Neutrophil (primary cell): ENCODE results near the gene BTRC.

Experiments
- H3K27ac ChIP-seq: fragments of 200-600 bp; sonication (generic); 2 replicates; pipeline ENCODE4 v1.5.1; 2016; ENCODE audit warnings: mild to moderate bottlenecking, moderate library complexity
- H3K27me3 ChIP-seq: fragments of 200-600 bp; sonication (generic); 2 replicates; pipeline ENCODE4 v1.6.0; 2016; ENCODE audit warnings: mild to moderate bottlenecking
- H3K36me3 ChIP-seq: fragments of 200-600 bp; sonication (generic); 2 replicates; pipeline ENCODE4 v1.5.1; 2017
- H3K4me1 ChIP-seq, 2 experiments: fragments of 200-600 bp in 1 of 2; sonication (generic) in 1 of 2; 1 replicate in 1 of 2; 2 replicates in 1 of 2; pipeline versions ENCODE4 v1.5.1 to v1.6.1; 2013 to 2016; ENCODE audit warnings: low read depth in 1 of 2, low read length in 1 of 2, mild to moderate bottlenecking in 1 of 2, moderate library complexity in 1 of 2; ENCODE audit not compliant: control insufficient read depth in 1 of 2, insufficient read depth in 1 of 2
- H3K4me3 ChIP-seq, 2 experiments: fragments of 200-600 bp in 1 of 2; sonication (generic) in 1 of 2; 1 replicate in 1 of 2; 2 replicates in 1 of 2; pipeline ENCODE4 v1.5.1; 2013 to 2016; ENCODE audit warnings: low read depth in 1 of 2, low read length in 1 of 2, mild to moderate bottlenecking in 1 of 2, moderate library complexity in 1 of 2
- H3K9me3 ChIP-seq: fragments of 200-600 bp; sonication (generic); 2 replicates; pipeline ENCODE4 v1.5.1; 2016
- CTCF ChIP-seq: fragments of 200-600 bp; sonication (generic); IDR thresholded peaks from 2 replicates; pipeline ENCODE4 v1.5.1; 2016; ENCODE audit warnings: antibody characterized with exemption

The BTRC gene

GRCh38 chr10:101389986-101390531 is 36.1 kb downstream of the BTRC start:
- no peak overlapping the region for H3K4me3 ChIP-seq
- no peak overlapping the region for H3K27ac ChIP-seq
- H3K27me3 ChIP-seq: no peaks in the 10 kb centered on the region
- H3K4me1 ChIP-seq: no peaks in the 10 kb centered on the region
- H3K9me3 ChIP-seq: no peaks in the 10 kb centered on the region
- no peaks in the 10 kb centered on the region for H3K36me3 ChIP-seq
- TF ChIP-seq CTCF: no peak

GRCh38 chr10:101393378-101393777 is 39.4 kb downstream of the BTRC start:
- Histone ChIP-seq H3K36me3 (no peaks in the 10 kb centered on the region), H3K4me1 (no peaks in the 10 kb centered on the region), H3K27me3 (no peaks in the 10 kb centered on the region), H3K27ac (no peak overlapping the region), H3K4me3 (no peak overlapping the region), H3K9me3 (no peaks in the 10 kb centered on the region)
- TF ChIP-seq CTCF: no peak

- Histone ChIP-seq H3K36me3 (no peaks in the 10 kb centered on the region), H3K9me3 (no peaks in the 10 kb centered on the region), H3K4me3 (no peak overlapping the region), H3K27me3 (no peaks in the 10 kb centered on the region), H3K4me1 (no peaks in the 10 kb centered on the region), H3K27ac (no peak overlapping the region)
- no peak for TF ChIP-seq CTCF
Measured at GRCh38 chr10:101394524-101395133, 40.7 kb downstream of the BTRC start.

- Histone ChIP-seq H3K4me3 (no peak overlapping the region), H3K4me1 (no peaks in the 10 kb centered on the region), H3K27ac (no peak overlapping the region), H3K27me3 (no peaks in the 10 kb centered on the region), H3K9me3 (no peaks in the 10 kb centered on the region), H3K36me3 (no peaks in the 10 kb centered on the region)
- no peak for TF ChIP-seq CTCF
Measured at GRCh38 chr10:101397140-101397539, 43.2 kb downstream of the BTRC start.

GRCh38 chr10:101400585-101400984 is 46.6 kb downstream of the BTRC start:
- no peak overlapping the region for H3K27ac ChIP-seq
- no peak for TF ChIP-seq CTCF

More at GRCh38 chr10:101400585-101400984, 46.6 kb downstream of the BTRC start:
- Histone ChIP-seq H3K9me3 (no peaks in the 10 kb centered on the region), H3K36me3 (no peaks in the 10 kb centered on the region), H3K4me3 (no peak overlapping the region), H3K27me3 (no peaks in the 10 kb centered on the region), H3K4me1 (no peaks in the 10 kb centered on the region)
